Measurements from ENCODE around the gene AGPAT2. TPM values are rescaled to one million over a fixed set of nuclear protein-coding genes. Genes with fewer than 3 reads are reported as not detected.

AGPAT2 gene
- total RNA-seq, 1 donor from 2014 or later, result 19.0 TPM

- H3K27ac Mint-ChIP-seq (ENCODE audit: unreplicated experiment), result no peak overlapping the region
- no peak for TF ChIP-seq CTCF (conservative IDR thresholded peaks at IDR 0.05)
- DNase-seq (ENCODE audit: low read depth, low spot score), result no peak
- peaks cover 11% of the 10 kb centered on the region for H3K4me1 Mint-ChIP-seq
- no peak overlapping the region for H3K4me3 Mint-ChIP-seq
- no peaks in the 10 kb centered on the region for H3K9me3 Mint-ChIP-seq
- H3K27me3 Mint-ChIP-seq (ENCODE audit: low read depth), result no peaks in the 10 kb centered on the region
- H3K36me3 Mint-ChIP-seq (ENCODE audit: low read depth), result no peaks in the 10 kb centered on the region
These were observed 62.9 kb downstream of the AGPAT2 start for GRCh38 chr9:136624184-136624951.

GRCh38 chr9:136623842-136624183, 63.4 kb downstream of the AGPAT2 start:
- no peaks in the 10 kb centered on the region for H3K27me3 Mint-ChIP-seq (ENCODE audit: low read depth)
- H3K9me3 Mint-ChIP-seq, result no peaks in the 10 kb centered on the region
- H3K27ac Mint-ChIP-seq (ENCODE audit: unreplicated experiment), result no peak overlapping the region
- peaks cover 15% of the 10 kb centered on the region for H3K4me1 Mint-ChIP-seq
- no peak for TF ChIP-seq CTCF (conservative IDR thresholded peaks at IDR 0.05)
- DNase-seq (ENCODE audit: low read depth, low spot score), result no peak
- H3K36me3 Mint-ChIP-seq (ENCODE audit: low read depth), result no peaks in the 10 kb centered on the region
- no peak overlapping the region for H3K4me3 Mint-ChIP-seq

Small RNA genes within 50 kb of the gene (microRNA-seq; reads per million reads assigned to microRNA genes)
- gene MIR126, result 10,862 reads per million, percentile 94 among the genes with 10 or more reads in this experiment

Other genes with a start within 250 kb of the AGPAT2 start
- 28.7 and 29.6 TPM in 2 replicates for gene INPP5E, start 247.6 kb downstream of the AGPAT2 start, total RNA-seq
- gene SEC16A, start 204.4 kb downstream of the AGPAT2 start, total RNA-seq, result 77.2 and 79.4 TPM in 2 replicates
- 99.0 and 99.7 TPM in 2 replicates for gene NOTCH1, start 141.4 kb downstream of the AGPAT2 start, total RNA-seq
- 14.1 and 16.8 TPM in 2 replicates for gene EGFL7, start 24.5 kb downstream of the AGPAT2 start, total RNA-seq
- 46.3 and 49.2 TPM in 2 replicates for gene DIPK1B, start 25.1 kb upstream of the AGPAT2 start, total RNA-seq
- not detected in 2 replicates for gene LCN10, start 55.5 kb upstream of the AGPAT2 start, total RNA-seq
- gene LCN6, start 61.1 kb upstream of the AGPAT2 start, total RNA-seq, result not detected in 2 replicates
- gene LCN8, start 70.8 kb upstream of the AGPAT2 start, total RNA-seq, result not detected in 2 replicates
- not detected in 2 replicates for gene LCN15, start 77.1 kb upstream of the AGPAT2 start, total RNA-seq
- gene TMEM141, start 103.9 kb upstream of the AGPAT2 start, total RNA-seq, result 27.8 and 31.0 TPM in 2 replicates
- 0.93 and 1.4 TPM in 2 replicates for gene CCDC183, start 108.9 kb upstream of the AGPAT2 start, total RNA-seq
- 191 and 198 TPM in 2 replicates for gene RABL6, start 120.5 kb upstream of the AGPAT2 start, total RNA-seq
- gene AJM1, start 155.0 kb upstream of the AGPAT2 start, total RNA-seq, result 2.8 and 3.3 TPM in 2 replicates
- gene PHPT1, start 162.0 kb upstream of the AGPAT2 start, total RNA-seq, result 170 and 175 TPM in 2 replicates
- 19.3 and 20.6 TPM in 2 replicates for gene MAMDC4, start 164.9 kb upstream of the AGPAT2 start, total RNA-seq
- 338 and 339 TPM in 2 replicates for gene EDF1, start 178.9 kb upstream of the AGPAT2 start, total RNA-seq
- 30.1 and 34.4 TPM in 2 replicates for gene TRAF2, start 199.1 kb upstream of the AGPAT2 start, total RNA-seq

Data from neural crest cell (in vitro differentiated cells).